Neural progenitor cell (in vitro differentiated cells): ENCODE measurements around the gene NUP214. TPM values are rescaled to one million over a fixed set of nuclear protein-coding genes. Genes with fewer than 3 reads are reported as not detected.

ENCODE experiments used
- DNase-seq: peaks from one replicate; pipeline ENCODE4 v3.0.0-alpha.2; 2016; ENCODE audit warnings: low spot score
- H2AFZ ChIP-seq: fragments of 200-600 bp; sonication (generic); replicated peaks from 2 replicates; pipeline ENCODE4 v1.6.1; 2016; ENCODE audit warnings: antibody characterized with exemption
- H3F3A ChIP-seq: fragments of 200-600 bp; sonication (generic); 2 replicates; pipeline ENCODE4 v1.6.1; 2016; ENCODE audit warnings: antibody characterized with exemption, low read depth
- H3K27ac ChIP-seq: fragments of 200-600 bp; sonication (generic); 2 replicates; pipeline ENCODE4 v1.5.1; 2016; ENCODE audit warnings: mild to moderate bottlenecking
- H3K27me3 ChIP-seq: fragments of 200-600 bp; sonication (generic); 2 replicates; pipeline ENCODE4 v1.6.1; 2016; ENCODE audit warnings: mild to moderate bottlenecking, moderate library complexity
- H3K36me3 ChIP-seq: fragments of 200-600 bp; sonication (generic); 2 replicates; pipeline ENCODE4 v1.5.1; 2016
- H3K4me1 ChIP-seq: fragments of 200-600 bp; sonication (generic); 2 replicates; pipeline ENCODE4 v1.6.1; 2016; ENCODE audit warnings: mixed run types
- H3K4me2 ChIP-seq: fragments of 200-600 bp; sonication (generic); 2 replicates; pipeline ENCODE4 v1.6.1; 2016
- H3K4me3 ChIP-seq: fragments of 200-600 bp; sonication (generic); 2 replicates; pipeline ENCODE4 v1.5.1; 2016
- H3K79me2 ChIP-seq: fragments of 200-600 bp; sonication (generic); 2 replicates; pipeline ENCODE4 v1.6.1; 2016; ENCODE audit warnings: low read depth
- H3K9ac ChIP-seq: fragments of 200-600 bp; sonication (generic); 2 replicates; pipeline ENCODE4 v1.6.1; 2016
- H3K9me3 ChIP-seq: fragments of 200-600 bp; sonication (generic); 2 replicates; pipeline ENCODE4 v1.5.1; 2016; ENCODE audit warnings: low read depth
- H4K20me1 ChIP-seq: fragments of 200-600 bp; sonication (generic); 2 replicates; pipeline ENCODE4 v1.6.1; 2016; ENCODE audit warnings: low read depth
- H3K27ac Mint-ChIP-seq: 3 replicates; pipeline ENCODE4 v1.8.0; 2021; ENCODE audit warnings: mixed read lengths
- H3K27me3 Mint-ChIP-seq: 2 replicates; pipeline ENCODE4 v1.8.0; 2022; ENCODE audit warnings: low read depth, mild to moderate bottlenecking, inconsistent platforms, moderate library complexity, mixed read lengths; ENCODE audit not compliant: insufficient read depth
- H3K36me3 Mint-ChIP-seq: 3 replicates; pipeline ENCODE4 v1.8.0; 2021; ENCODE audit warnings: mixed read lengths
- H3K4me1 Mint-ChIP-seq: 3 replicates; pipeline ENCODE4 v1.8.0; 2021; ENCODE audit warnings: mixed read lengths
- H3K4me3 Mint-ChIP-seq: 3 replicates; pipeline ENCODE4 v1.8.0; 2021; ENCODE audit warnings: mild to moderate bottlenecking, moderate library complexity, mixed read lengths
- H3K9me3 Mint-ChIP-seq: 3 replicates; pipeline ENCODE4 v1.8.0; 2020; ENCODE audit warnings: mixed read lengths
- CTCF ChIP-seq: fragments of 200-600 bp; sonication (generic); IDR thresholded peaks from 2 replicates; pipeline ENCODE4 v1.5.1; 2017; ENCODE audit warnings: antibody characterized with exemption, mild to moderate bottlenecking
- EZH2 ChIP-seq: fragments of 200-600 bp; sonication (generic); IDR thresholded peaks from 2 replicates; pipeline ENCODE4 v1.6.1; 2017; ENCODE audit warnings: antibody characterized with exemption, mild to moderate bottlenecking, moderate library complexity
- EZH2phosphoT487 ChIP-seq: fragments of 200-600 bp; sonication (generic); IDR thresholded peaks from 2 replicates; pipeline ENCODE4 v1.6.1; 2017; ENCODE audit warnings: antibody characterized with exemption
- total RNA-seq: library from RNA; depleted of rRNA; stranded (reverse); fragments of >200 nt; gene quantifications from 2 replicates; pipeline ENCODE4 v1.2.3, GENCODE V29; 2015; ENCODE audit warnings: low replicate concordance

NUP214 gene
- total RNA-seq, 1 donor from 2014 or later = 37.6 TPM

GRCh38 chr9:131233556-131233955 is 108.2 kb downstream of the NUP214 start:
- DNase-seq = no peak
- Histone ChIP-seq H3K27ac (no peak overlapping the region), H3K79me2 (no peaks in the 10 kb centered on the region), H3K27me3 (no peaks in the 10 kb centered on the region), H3F3A (peaks cover 10% of the 10 kb centered on the region), H3K36me3 (no peaks in the 10 kb centered on the region), H3K9me3 (no peaks in the 10 kb centered on the region), H2AFZ (no peak overlapping the region), H3K4me3 (no peak overlapping the region), H4K20me1 (no peaks in the 10 kb centered on the region), H3K4me2 (no peak overlapping the region), H3K9ac (no peak overlapping the region), H3K4me1 (peaks cover 13% of the 10 kb centered on the region)
- Mint-ChIP-seq H3K27me3 (no peaks in the 10 kb centered on the region), H3K4me1 (peaks cover 8% of the 10 kb centered on the region), H3K36me3 (peaks cover 17% of the 10 kb centered on the region), H3K9me3 (no peaks in the 10 kb centered on the region), H3K27ac (no peak overlapping the region), H3K4me3 (no peak overlapping the region)
- TF ChIP-seq CTCF (no peak), EZH2phosphoT487 (no peak), EZH2 (no peak)

- no peak overlapping the region for H3K4me3 Mint-ChIP-seq
- Histone ChIP-seq H3K4me1 (peaks cover 14% of the 10 kb centered on the region), H3K9ac (no peak overlapping the region), H3K79me2 (no peaks in the 10 kb centered on the region), H3K36me3 (no peaks in the 10 kb centered on the region), H4K20me1 (no peaks in the 10 kb centered on the region), H3K4me2 (no peak overlapping the region), H3K4me3 (no peak overlapping the region), H3F3A (peaks cover 12% of the 10 kb centered on the region), H3K27me3 (no peaks in the 10 kb centered on the region), H2AFZ (no peak overlapping the region), H3K27ac (no peak overlapping the region), H3K9me3 (no peaks in the 10 kb centered on the region)
- no peaks in the 10 kb centered on the region for H3K27me3 Mint-ChIP-seq
- H3K36me3 Mint-ChIP-seq = peaks cover 16% of the 10 kb centered on the region
- TF ChIP-seq CTCF = no peak
- no peak for TF ChIP-seq EZH2phosphoT487
- no peak for TF ChIP-seq EZH2
- peaks cover 11% of the 10 kb centered on the region for H3K4me1 Mint-ChIP-seq
- no peak for DNase-seq
- no peaks in the 10 kb centered on the region for H3K9me3 Mint-ChIP-seq
- no peak overlapping the region for H3K27ac Mint-ChIP-seq
Observed at GRCh38 chr9:131233995-131234394, 108.6 kb downstream of the NUP214 start.

GRCh38 chr9:131234799-131235479 is 109.6 kb downstream of the NUP214 start:
- Histone ChIP-seq H4K20me1 (no peaks in the 10 kb centered on the region), H3K27ac (no peak overlapping the region), H2AFZ (no peak overlapping the region), H3K9ac (no peak overlapping the region), H3K27me3 (no peaks in the 10 kb centered on the region), H3K36me3 (no peaks in the 10 kb centered on the region), H3K4me2 (no peak overlapping the region), H3K9me3 (no peaks in the 10 kb centered on the region), H3K4me3 (no peak overlapping the region), H3K4me1 (peaks cover 16% of the 10 kb centered on the region), H3K79me2 (no peaks in the 10 kb centered on the region), H3F3A (peaks cover 13% of the 10 kb centered on the region)
- no peak for TF ChIP-seq EZH2
- no peak for TF ChIP-seq CTCF
- no peak for TF ChIP-seq EZH2phosphoT487
- Mint-ChIP-seq H3K36me3 (peaks cover 14% of the 10 kb centered on the region), H3K27ac (no peak overlapping the region), H3K9me3 (no peaks in the 10 kb centered on the region), H3K27me3 (no peaks in the 10 kb centered on the region), H3K4me3 (no peak overlapping the region), H3K4me1 (peaks cover 18% of the 10 kb centered on the region)
- no peak for DNase-seq
